LHCN-M2 (cell line): ENCODE results near the gene GRK6. TPM values are rescaled to one million over a fixed set of nuclear protein-coding genes. Genes with fewer than 3 reads are reported as not detected.

Experiments used
- DNase-seq: peaks from one replicate; pipeline ENCODE4 v3.0.0-alpha.2; 2012; ENCODE audit warnings: low read depth
- polyA plus RNA-seq: library from polyadenylated mRNA; unstranded; fragments of >200 nt; gene quantifications from one replicate; pipeline ENCODE4 v1.2.1, GENCODE V29; 2012; ENCODE audit warnings: missing spikeins
- total RNA-seq: library from RNA; depleted of rRNA; stranded (reverse); fragments of >200 nt; gene quantifications from 2 replicates; pipeline ENCODE4 v1.2.3, GENCODE V29; 2014; rRNA removed

The GRK6 gene
- 23.8 TPM in 2 replicates for total RNA-seq
- 22.7 TPM for polyA plus RNA-seq

GRCh38 chr5:177426566-177427210 lies at the start of gene GRK6:
GRK6 (plus strand) TSS chr5:177426676; CDS start chr5:177426846, 170 bp downstream.
- peak; percentile 35 for DNase-seq

GRCh38 chr5:177377851-177378776 lies 48.4 kb upstream of the GRK6 start:
- no peak for DNase-seq

GRCh38 chr5:177378884-177379883 lies 47.3 kb upstream of the GRK6 start:
- DNase-seq: peak; percentile 42

GRCh38 chr5:177380805-177381126 lies 45.7 kb upstream of the GRK6 start:
- DNase-seq: no peak

GRCh38 chr5:177382423-177383029 lies 44.0 kb upstream of the GRK6 start:
- DNase-seq: no peak

GRCh38 chr5:177383181-177383580 lies 43.3 kb upstream of the GRK6 start:
- no peak for DNase-seq

- no peak for DNase-seq
Measured at GRCh38 chr5:177384134-177384533, 42.3 kb upstream of the GRK6 start, which contains the start of gene SLC34A1. SLC34A1 (plus strand) TSS chr5:177384434; CDS start chr5:177385742, 1,308 bp downstream.

GRCh38 chr5:177385720-177386119 lies 40.8 kb upstream of the GRK6 start:
- no peak for DNase-seq

GRCh38 chr5:177386542-177386941 lies 39.9 kb upstream of the GRK6 start:
- no peak for DNase-seq

GRCh38 chr5:177387405-177387804 lies 39.1 kb upstream of the GRK6 start:
- DNase-seq: no peak

- no peak for DNase-seq
Measured at GRCh38 chr5:177388521-177389052, 37.9 kb upstream of the GRK6 start.

- peak; percentile 80 for DNase-seq
Measured at GRCh38 chr5:177389241-177390169, 37.0 kb upstream of the GRK6 start.

GRCh38 chr5:177390363-177391300 lies 35.8 kb upstream of the GRK6 start:
- DNase-seq: peak; percentile 76

- DNase-seq: no peak
Measured at GRCh38 chr5:177392765-177393164, 33.7 kb upstream of the GRK6 start.

GRCh38 chr5:177393206-177393765 lies 33.2 kb upstream of the GRK6 start:
- no peak for DNase-seq

- DNase-seq: no peak
Measured at GRCh38 chr5:177393990-177394389, 32.5 kb upstream of the GRK6 start.

- DNase-seq: no peak
Measured at GRCh38 chr5:177396078-177396477, 30.4 kb upstream of the GRK6 start.

- no peak for DNase-seq
Measured at GRCh38 chr5:177396807-177397206, 29.7 kb upstream of the GRK6 start.
